Endothelial cell of umbilical vein (primary cell): ENCODE results near the gene SLC12A5. TPM values are rescaled to one million over a fixed set of nuclear protein-coding genes. Genes with fewer than 3 reads are reported as not detected.

ENCODE experiments used
- BruUV-seq: library from RNA; stranded (reverse); fragments of 400-500 nt; replicated peaks from 2 replicates; lab custom pipeline; 2021; lab: Mats Ljungman, UMichigan
- CTCF ChIA-PET: fragments of 300-600, 350-600 bp; sonication (Branson Sonifier 250); formaldehyde crosslinking; loops from one replicate; lab custom pipeline; 2021; ENCODE audit warnings: antibody characterized with exemption, inconsistent platforms; lab: Charles Lee
- POLR2A ChIA-PET: fragments of 300-600, 350-600 bp; sonication (Branson Sonifier 250); formaldehyde crosslinking; loops from one replicate; lab custom pipeline; 2021; ENCODE audit warnings: antibody characterized with exemption, inconsistent platforms; lab: Charles Lee
- DNase-seq: peaks from one replicate; pipeline ENCODE4 v3.0.0-alpha.2; 2011; ENCODE audit warnings: low read depth, low spot score
- FAIRE-seq: peaks from 2 replicates; lab custom pipeline; 2011; peaks lifted over from hg19 to GRCh38; lab: Jason Lieb, UNC
- H2AFZ ChIP-seq: 2 replicates; pipeline ENCODE4 v1.6.0; 2012; ENCODE audit warnings: low read depth, low read length, control low read depth, inconsistent platforms
- H3K27ac ChIP-seq: 2 replicates; pipeline ENCODE4 v1.5.1; 2011; ENCODE audit warnings: low read depth, mild to moderate bottlenecking, control low read depth, low read length, moderate library complexity; ENCODE audit not compliant: insufficient read depth
- H3K27me3 ChIP-seq, 2 experiments: 2 replicates each; pipeline versions ENCODE4 v1.6.0 to v1.6.1; 2011; ENCODE audit warnings: low read length in 2 of 2, mixed read lengths in 1 of 2; ENCODE audit not compliant: control insufficient read depth in 2 of 2, insufficient read depth in 2 of 2
- H3K36me3 ChIP-seq, 2 experiments: 2 replicates in 1 of 2; 3 replicates in 1 of 2; pipeline ENCODE4 v1.5.1; 2011; ENCODE audit warnings: low read length in 2 of 2, mild to moderate bottlenecking in 1 of 2, moderate library complexity in 1 of 2; ENCODE audit not compliant: control insufficient read depth in 2 of 2, insufficient read depth in 2 of 2; ENCODE audit errors: extremely low read depth in 1 of 2
- H3K4me1 ChIP-seq: 3 replicates; pipeline ENCODE4 v1.5.1; 2011; ENCODE audit warnings: mild to moderate bottlenecking, low read length; ENCODE audit not compliant: control insufficient read depth, insufficient read depth; ENCODE audit errors: extremely low read depth
- H3K4me2 ChIP-seq: 2 replicates; pipeline ENCODE4 v1.6.1; 2011; ENCODE audit warnings: low read length, control low read depth, mixed read lengths; ENCODE audit not compliant: insufficient read depth
- H3K4me3 ChIP-seq, 3 experiments: fragments of 200-600 bp in 1 of 3; sonication (generic), shearing (Covaris generic) in 1 of 3; replicated peaks in 1 of 3; 2 replicates each; pipeline ENCODE4 v1.5.1; 2011 to 2016; ENCODE audit warnings: control low read depth in 3 of 3, low read length in 3 of 3, mild to moderate bottlenecking in 2 of 3, inconsistent platforms in 1 of 3, low read depth in 1 of 3, moderate library complexity in 1 of 3; ENCODE audit not compliant: insufficient read depth in 1 of 3
- H3K79me2 ChIP-seq: 2 replicates; pipeline ENCODE4 v1.6.0; 2012; ENCODE audit warnings: low read length, inconsistent platforms; ENCODE audit not compliant: control insufficient read depth, insufficient read depth
- H3K9ac ChIP-seq: replicated peaks from 2 replicates; pipeline ENCODE3; 2011; ENCODE audit warnings: low read length, control low read depth; ENCODE audit not compliant: insufficient read depth; ENCODE audit errors: extremely low read depth
- H3K9me1 ChIP-seq: replicated peaks from 3 replicates; pipeline ENCODE4 v1.6.0; 2011; ENCODE audit warnings: mild to moderate bottlenecking, low read length; ENCODE audit not compliant: control insufficient read depth, insufficient read depth; ENCODE audit errors: extremely low read depth
- H3K9me3 ChIP-seq: replicated peaks from 2 replicates; pipeline ENCODE4 v1.5.1; 2012; ENCODE audit warnings: low read length, inconsistent platforms; ENCODE audit not compliant: control insufficient read depth, insufficient read depth
- H4K20me1 ChIP-seq: replicated peaks from 2 replicates; pipeline ENCODE3; 2011; ENCODE audit warnings: mild to moderate bottlenecking, low read length; ENCODE audit not compliant: control insufficient read depth, insufficient read depth; ENCODE audit errors: extremely low read depth
- EZH2 ChIP-seq: IDR thresholded peaks from 2 replicates; pipeline ENCODE4 v1.6.1; 2012; ENCODE audit warnings: borderline replicate concordance, low read depth, mild to moderate bottlenecking, moderate library complexity, low read length, inconsistent platforms; ENCODE audit not compliant: severe bottlenecking
- FOS ChIP-seq: IDR thresholded peaks from 2 replicates; pipeline ENCODE4 v1.6.1; 2011; ENCODE audit warnings: mild to moderate bottlenecking, low read length, moderate library complexity, borderline replicate concordance; ENCODE audit not compliant: insufficient read depth
- MAX ChIP-seq: IDR thresholded peaks from 2 replicates; pipeline ENCODE4 v1.6.1; 2011; ENCODE audit not compliant: insufficient read depth, insufficient read length
- MYC ChIP-seq: IDR thresholded peaks from one replicate; pipeline ENCODE4 v1.6.1; 2011; ENCODE audit warnings: mild to moderate bottlenecking, low read depth, low read length
- POLR2A ChIP-seq: IDR thresholded peaks from 2 replicates; pipeline ENCODE4 v1.6.1; 2012; ENCODE audit warnings: low read depth, mild to moderate bottlenecking, control low read depth, low read length
- POLR2AphosphoS5 ChIP-seq: IDR thresholded peaks from 2 replicates; pipeline ENCODE4 v1.6.1; 2012; ENCODE audit warnings: low read depth, mild to moderate bottlenecking, control low read depth, low read length, moderate library complexity; ENCODE audit not compliant: insufficient read depth
- dilution Hi-C: fragments of 300-500 bp; cut with MboI; formaldehyde crosslinking; loops from one replicate; pipeline ENCODE4 v1.15.0; 2019; ENCODE audit warnings: low sequenced_read_pairs; ENCODE audit not compliant: extremely low pct_ligation_motif_present
- intact Hi-C: fragments of 100-400 bp; cut with micrococcal nuclease; formaldehyde crosslinking; loops from one replicate; pipeline ENCODE4 v1.10.0; 2022
- polyA plus RNA-seq, 4 experiments: library from polyadenylated mRNA; depleted of rRNA in 3 of 4; stranded (reverse) in 3 of 4; unstranded in 1 of 4; fragments of >200 nt; gene quantifications; 2 replicates each; pipeline versions ENCODE4 v1.2.1 to v1.2.3, GENCODE V29; 2011 to 2012; ENCODE audit warnings: missing spikeins in 1 of 4
- total RNA-seq: library from RNA; stranded (reverse); gene quantifications from 2 replicates; pipeline ENCODE4 v1.2.3, GENCODE V29; 2021
- TF ChIP-seq, protein P1 (sequence below), 2 donors: IDR thresholded peaks; 1 replicate in 1 of 2; 2 replicates in 1 of 2; pipeline ENCODE4 v1.5.1; 2011; ENCODE audit warnings: low read length in 2 of 2, mild to moderate bottlenecking in 2 of 2, moderate library complexity in 2 of 2, control low read depth in 1 of 2, inconsistent platforms in 1 of 2, low read depth in 1 of 2; ENCODE audit not compliant: insufficient read depth in 1 of 2; ENCODE audit errors: extremely low read depth in 1 of 2

Gene SLC12A5
- total and polyA plus RNA-seq, 2 donors (not counting 3 experiments of a cell fraction or from before 2014, with no cell fraction given): 1.6 to 2.3 TPM

- no peak overlapping the region for H2AFZ ChIP-seq
- H4K20me1 ChIP-seq: no peaks in the 10 kb centered on the region
- no peak overlapping the region for H3K9ac ChIP-seq
- BruUV-seq: no TSS peak
- dilution Hi-C loops: no loop called here
- H3K9me1 ChIP-seq: no peaks in the 10 kb centered on the region
- H3K4me3 ChIP-seq: no peak overlapping the region
- H3K4me1 ChIP-seq: no peaks in the 10 kb centered on the region
- intact Hi-C loops: no loop called here
- ChIA-PET POLR2A (no interaction called here), CTCF (no interaction called here)
- H3K27ac ChIP-seq: no peak overlapping the region
- FAIRE-seq: no peak
- no peaks in the 10 kb centered on the region for H3K9me3 ChIP-seq
- no peaks in the 10 kb centered on the region for H3K36me3 ChIP-seq
- no peak overlapping the region for H3K4me2 ChIP-seq
- no peaks in the 10 kb centered on the region for H3K79me2 ChIP-seq
- TF ChIP-seq, protein P1, sequence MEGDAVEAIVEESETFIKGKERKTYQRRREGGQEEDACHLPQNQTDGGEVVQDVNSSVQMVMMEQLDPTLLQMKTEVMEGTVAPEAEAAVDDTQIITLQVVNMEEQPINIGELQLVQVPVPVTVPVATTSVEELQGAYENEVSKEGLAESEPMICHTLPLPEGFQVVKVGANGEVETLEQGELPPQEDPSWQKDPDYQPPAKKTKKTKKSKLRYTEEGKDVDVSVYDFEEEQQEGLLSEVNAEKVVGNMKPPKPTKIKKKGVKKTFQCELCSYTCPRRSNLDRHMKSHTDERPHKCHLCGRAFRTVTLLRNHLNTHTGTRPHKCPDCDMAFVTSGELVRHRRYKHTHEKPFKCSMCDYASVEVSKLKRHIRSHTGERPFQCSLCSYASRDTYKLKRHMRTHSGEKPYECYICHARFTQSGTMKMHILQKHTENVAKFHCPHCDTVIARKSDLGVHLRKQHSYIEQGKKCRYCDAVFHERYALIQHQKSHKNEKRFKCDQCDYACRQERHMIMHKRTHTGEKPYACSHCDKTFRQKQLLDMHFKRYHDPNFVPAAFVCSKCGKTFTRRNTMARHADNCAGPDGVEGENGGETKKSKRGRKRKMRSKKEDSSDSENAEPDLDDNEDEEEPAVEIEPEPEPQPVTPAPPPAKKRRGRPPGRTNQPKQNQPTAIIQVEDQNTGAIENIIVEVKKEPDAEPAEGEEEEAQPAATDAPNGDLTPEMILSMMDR (IDR thresholded peaks at IDR 0.05; ENCODE audit: extremely low read depth in 1 of 2, insufficient read depth in 1 of 2, low read depth in 1 of 2, low read length in 2 of 2): no peak
- TF ChIP-seq MYC (no peak), EZH2 (no peak), FOS (no peak), MAX (no peak), POLR2AphosphoS5 (no peak)
- H3K27me3 ChIP-seq: no peaks in the 10 kb centered on the region
- DNase-seq: no peak
Measured at GRCh38 chr20:46047821-46048220, 18.8 kb downstream of the SLC12A5 start.

- intact Hi-C loops: no loop called here
- Histone ChIP-seq H3K4me2 (no peak overlapping the region), H3K9ac (no peak overlapping the region), H3K36me3 (no peaks in the 10 kb centered on the region), H3K9me1 (no peaks in the 10 kb centered on the region), H4K20me1 (no peaks in the 10 kb centered on the region), H3K9me3 (no peaks in the 10 kb centered on the region), H3K79me2 (no peaks in the 10 kb centered on the region), H3K4me1 (no peaks in the 10 kb centered on the region), H3K27me3 (no peaks in the 10 kb centered on the region), H3K4me3 (no peak overlapping the region), H2AFZ (no peak overlapping the region), H3K27ac (no peak overlapping the region)
- dilution Hi-C loops: no loop called here
- TF ChIP-seq, protein P1 (IDR thresholded peaks at IDR 0.05; ENCODE audit: extremely low read depth in 1 of 2, insufficient read depth in 1 of 2, low read depth in 1 of 2, low read length in 2 of 2): no peak
- no peak for TF ChIP-seq MYC
- no peak for TF ChIP-seq FOS
- TF ChIP-seq EZH2: no peak
- TF ChIP-seq MAX: no peak
- TF ChIP-seq POLR2A: no peak
- BruUV-seq: no TSS peak
- ChIA-PET POLR2A (no interaction called here), CTCF (no interaction called here)
- DNase-seq (no peak), FAIRE-seq (no peak)
Measured at GRCh38 chr20:46049190-46049589, 20.2 kb downstream of the SLC12A5 start.
